ENCODE results near the gene DIP2A. TPM values are rescaled to one million over a fixed set of nuclear protein-coding genes. Genes with fewer than 3 reads are reported as not detected.

Gene DIP2A
- polyA plus RNA-seq, 3 donors = 4.6 to 55.4 (median 6.1) TPM

DNA sequence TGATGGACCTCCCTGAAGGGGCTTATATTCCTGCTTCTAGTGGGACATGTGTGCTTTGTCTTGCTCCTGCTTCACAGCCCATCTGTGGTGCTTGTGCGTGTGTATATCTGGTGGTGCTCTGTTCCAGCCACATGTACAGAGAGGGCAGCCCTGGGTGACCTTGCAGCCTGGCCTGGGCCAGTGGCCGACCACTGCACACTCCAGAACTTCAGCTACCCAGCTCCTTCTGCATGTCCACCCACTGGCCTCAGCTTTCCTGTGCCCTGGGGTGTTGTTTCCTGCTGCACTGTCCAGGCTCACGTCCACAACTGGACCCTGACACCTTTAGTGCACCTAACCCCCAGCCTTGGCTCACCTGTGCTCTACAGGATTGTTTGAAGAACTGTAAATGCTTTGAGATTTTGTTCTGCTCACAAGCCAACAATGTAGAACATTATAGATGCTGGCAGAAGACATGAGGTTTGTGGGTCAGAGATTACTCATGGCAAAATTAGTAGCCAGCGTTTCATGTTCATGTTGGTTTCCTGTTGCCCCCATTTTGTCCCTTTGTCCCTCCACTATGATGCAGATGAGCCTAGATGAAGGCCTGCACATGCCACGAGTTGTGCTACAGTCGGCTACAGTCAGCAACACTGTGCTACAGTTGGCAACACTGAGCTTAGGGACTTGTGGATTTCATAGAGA, 151.5 kb downstream of the DIP2A start:
- no peak for DNase-seq
- Histone ChIP-seq H4K20me1 (ENCODE audit: insufficient read depth, low read length) (no peaks in the 10 kb centered on the region), H3K4me2 (replicated peaks; ENCODE audit: extremely low read depth, low read length, poor library complexity, severe bottlenecking) (no peak overlapping the region)

DNA sequence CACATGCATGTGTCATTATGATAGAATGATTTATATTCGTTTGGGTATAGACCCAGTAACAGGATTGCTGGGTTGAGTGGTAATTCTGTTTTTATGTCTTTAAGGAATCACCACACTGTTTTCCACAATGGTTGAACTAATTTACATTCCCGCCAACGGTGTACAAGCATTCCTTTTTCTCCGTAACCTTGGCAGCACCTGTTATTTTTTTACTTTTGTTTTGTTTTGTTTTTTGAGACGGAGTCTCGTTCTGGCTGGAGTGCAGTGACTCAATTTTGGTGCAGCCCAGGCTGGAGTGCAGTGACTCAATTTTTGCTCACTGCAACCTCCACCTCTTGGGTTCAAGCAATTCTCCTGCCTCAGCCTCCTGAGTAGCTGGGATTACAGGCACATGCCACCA, 154.7 kb downstream of the DIP2A start:
- H2AFZ ChIP-seq (ENCODE audit: insufficient read depth, low read depth, low read length, poor library complexity, severe bottlenecking) = no peak overlapping the region
- Mint-ChIP-seq H3K27me3 (ENCODE audit: low read depth in 3 of 3) (no peaks in the 10 kb centered on the region), H3K9me3 (peaks cover 6 to 15% (median 11%) of the 10 kb centered on the region in 7 donors), H3K36me3 (no peaks in the 10 kb centered on the region), H3K4me3 (no peak overlapping the region), H3K27ac (no peak overlapping the region), H3K4me1 (peaks cover 6% of the 10 kb centered on the region)
- no peaks in the 10 kb centered on the region for H3K36me3 ChIP-seq (replicated peaks in 1 of 2; ENCODE audit: control insufficient read depth in 1 of 2, insufficient read depth in 2 of 2, low read length in 2 of 2)
- H3K9ac ChIP-seq (ENCODE audit: insufficient read depth, low read length, poor library complexity, severe bottlenecking) = no peak overlapping the region
- H3K27me3 ChIP-seq (ENCODE audit: control insufficient read depth in 2 of 2, insufficient read depth in 2 of 2, low read length in 2 of 2) = no peaks in the 10 kb centered on the region
- H3K27ac ChIP-seq (ENCODE audit: low read depth in 1 of 2, low read length in 2 of 2) = no peak overlapping the region
- peaks cover 0 to 6% of the 10 kb centered on the region in 2 donors for H3K4me1 ChIP-seq (ENCODE audit: control insufficient read depth in 1 of 2, insufficient read depth in 2 of 2, low read length in 2 of 2)
- H3K4me3 ChIP-seq (replicated peaks in 1 of 3; ENCODE audit: low read depth in 2 of 3, low read length in 3 of 3) = no peak overlapping the region
- no peaks in the 10 kb centered on the region for H4K20me1 ChIP-seq (ENCODE audit: insufficient read depth, low read length)
- no peak overlapping the region for H3K4me2 ChIP-seq (replicated peaks; ENCODE audit: extremely low read depth, low read length, poor library complexity, severe bottlenecking)
- DNase-seq = no peak
- TF ChIP-seq, protein P1, sequence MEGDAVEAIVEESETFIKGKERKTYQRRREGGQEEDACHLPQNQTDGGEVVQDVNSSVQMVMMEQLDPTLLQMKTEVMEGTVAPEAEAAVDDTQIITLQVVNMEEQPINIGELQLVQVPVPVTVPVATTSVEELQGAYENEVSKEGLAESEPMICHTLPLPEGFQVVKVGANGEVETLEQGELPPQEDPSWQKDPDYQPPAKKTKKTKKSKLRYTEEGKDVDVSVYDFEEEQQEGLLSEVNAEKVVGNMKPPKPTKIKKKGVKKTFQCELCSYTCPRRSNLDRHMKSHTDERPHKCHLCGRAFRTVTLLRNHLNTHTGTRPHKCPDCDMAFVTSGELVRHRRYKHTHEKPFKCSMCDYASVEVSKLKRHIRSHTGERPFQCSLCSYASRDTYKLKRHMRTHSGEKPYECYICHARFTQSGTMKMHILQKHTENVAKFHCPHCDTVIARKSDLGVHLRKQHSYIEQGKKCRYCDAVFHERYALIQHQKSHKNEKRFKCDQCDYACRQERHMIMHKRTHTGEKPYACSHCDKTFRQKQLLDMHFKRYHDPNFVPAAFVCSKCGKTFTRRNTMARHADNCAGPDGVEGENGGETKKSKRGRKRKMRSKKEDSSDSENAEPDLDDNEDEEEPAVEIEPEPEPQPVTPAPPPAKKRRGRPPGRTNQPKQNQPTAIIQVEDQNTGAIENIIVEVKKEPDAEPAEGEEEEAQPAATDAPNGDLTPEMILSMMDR (IDR thresholded peaks at IDR 0.05) = no peak
- H3K9me3 ChIP-seq (replicated peaks in 1 of 2; ENCODE audit: control insufficient read depth in 1 of 2, insufficient read depth in 1 of 2, low read length in 2 of 2) = peaks cover 0 to 9% of the 10 kb centered on the region in 2 donors
- intact Hi-C loops (cut with micrococcal nuclease) = no loop called here
- no peaks in the 10 kb centered on the region for H3K79me2 ChIP-seq (ENCODE audit: insufficient read depth, low read length)
- WGBS (ENCODE audit: insufficient coverage) = 88% methylated on average over 3 of the region's 6 CpGs

More for the DNA sequence above, 151.5 kb downstream of the DIP2A start:
- no peak overlapping the region for H3K4me3 Mint-ChIP-seq
- 97% methylated on average over 4 of the region's 6 CpGs for WGBS (ENCODE audit: insufficient coverage)
- TF ChIP-seq, protein P1 (IDR thresholded peaks at IDR 0.05) = no peak
- peaks cover 0 to 9% (median 4%) of the 10 kb centered on the region in 7 donors for H3K9me3 Mint-ChIP-seq
- Histone ChIP-seq H3K79me2 (ENCODE audit: insufficient read depth, low read length) (no peaks in the 10 kb centered on the region), H3K36me3 (replicated peaks in 1 of 2; ENCODE audit: control insufficient read depth in 1 of 2, insufficient read depth in 2 of 2, low read length in 2 of 2) (no peaks in the 10 kb centered on the region), H2AFZ (ENCODE audit: insufficient read depth, low read depth, low read length, poor library complexity, severe bottlenecking) (no peak overlapping the region), H3K27ac (ENCODE audit: low read depth in 1 of 2, low read length in 2 of 2) (no peak overlapping the region), H3K9ac (ENCODE audit: insufficient read depth, low read length, poor library complexity, severe bottlenecking) (no peak overlapping the region), H3K4me1 (ENCODE audit: control insufficient read depth in 1 of 2, insufficient read depth in 2 of 2, low read length in 2 of 2) (peaks cover 18 to 21% of the 10 kb centered on the region in 2 donors), H3K9me3 (replicated peaks in 1 of 2; ENCODE audit: control insufficient read depth in 1 of 2, insufficient read depth in 1 of 2, low read length in 2 of 2) (peaks cover 0 to 9% of the 10 kb centered on the region in 2 donors), H3K27me3 (ENCODE audit: control insufficient read depth in 2 of 2, insufficient read depth in 2 of 2, low read length in 2 of 2) (no peaks in the 10 kb centered on the region), H3K4me3 (replicated peaks in 1 of 3; ENCODE audit: low read depth in 2 of 3, low read length in 3 of 3) (no peak overlapping the region)
- H3K27ac Mint-ChIP-seq = no peak overlapping the region
- no peaks in the 10 kb centered on the region for H3K36me3 Mint-ChIP-seq
- intact Hi-C loops (cut with micrococcal nuclease) = no loop called here
- H3K27me3 Mint-ChIP-seq (ENCODE audit: low read depth in 3 of 3) = peaks cover 0 to 2% (median 0%) of the 10 kb centered on the region in 3 donors
- peaks cover 24% of the 10 kb centered on the region for H3K4me1 Mint-ChIP-seq
